Endothelial cell (in vitro differentiated cells): ENCODE data around the gene EWSR1. TPM values are rescaled to one million over a fixed set of nuclear protein-coding genes. Genes with fewer than 3 reads are reported as not detected.

Source experiments
- DNase-seq: peaks from one replicate; pipeline ENCODE4 v3.0.0; 2021; ENCODE audit warnings: low spot score
- H3K27ac Mint-ChIP-seq: one replicate; pipeline ENCODE4 v1.8.0; 2021; ENCODE audit warnings: mixed read lengths, inconsistent platforms; ENCODE audit not compliant: unreplicated experiment
- H3K27me3 Mint-ChIP-seq: one replicate; pipeline ENCODE4 v1.8.0; 2021; ENCODE audit warnings: mild to moderate bottlenecking, moderate library complexity, mixed read lengths, inconsistent platforms; ENCODE audit not compliant: unreplicated experiment
- H3K36me3 Mint-ChIP-seq: one replicate; pipeline ENCODE4 v1.8.0; 2021; ENCODE audit warnings: mild to moderate bottlenecking, low read depth, mixed read lengths, inconsistent platforms; ENCODE audit not compliant: unreplicated experiment
- H3K4me1 Mint-ChIP-seq: one replicate; pipeline ENCODE4 v1.8.0; 2021; ENCODE audit warnings: mild to moderate bottlenecking, mixed read lengths, inconsistent platforms; ENCODE audit not compliant: unreplicated experiment
- H3K4me3 Mint-ChIP-seq: one replicate; pipeline ENCODE4 v1.8.0; 2021; ENCODE audit warnings: mild to moderate bottlenecking, mixed read lengths, inconsistent platforms; ENCODE audit not compliant: unreplicated experiment
- H3K9me3 Mint-ChIP-seq: one replicate; pipeline ENCODE4 v1.8.0; 2021; ENCODE audit warnings: mixed read lengths, inconsistent platforms; ENCODE audit not compliant: unreplicated experiment
- CTCF ChIP-seq: fragments of 200-600 bp; sonication (generic); IDR thresholded peaks from one replicate; pipeline ENCODE4 v1.5.0; 2021; ENCODE audit warnings: antibody characterized with exemption; ENCODE audit not compliant: unreplicated experiment
- total RNA-seq: library from RNA; stranded (reverse); fragmentation: NEBNext Ultra II Directional; extraction: Animal tissue kit (Norgen Biotek cat#: 25700); gene quantifications from one replicate; pipeline ENCODE4 v1.2.1, GENCODE V29; 2021; ENCODE audit not compliant: unreplicated experiment

EWSR1 gene
- total RNA-seq, 1 donor from 2014 or later: 307 TPM

GRCh38 chr22:29299136-29299900 is 31.2 kb downstream of the EWSR1 start:
- Mint-ChIP-seq H3K27ac (peak overlapping the region; percentile 57), H3K27me3 (peaks cover 11% of the 10 kb centered on the region), H3K9me3 (no peaks in the 10 kb centered on the region), H3K4me3 (peak overlapping the region; percentile 80), H3K4me1 (peaks cover 17% of the 10 kb centered on the region), H3K36me3 (peaks cover 48% of the 10 kb centered on the region)
- no peak for DNase-seq
- TF ChIP-seq CTCF: no peak

DNA sequence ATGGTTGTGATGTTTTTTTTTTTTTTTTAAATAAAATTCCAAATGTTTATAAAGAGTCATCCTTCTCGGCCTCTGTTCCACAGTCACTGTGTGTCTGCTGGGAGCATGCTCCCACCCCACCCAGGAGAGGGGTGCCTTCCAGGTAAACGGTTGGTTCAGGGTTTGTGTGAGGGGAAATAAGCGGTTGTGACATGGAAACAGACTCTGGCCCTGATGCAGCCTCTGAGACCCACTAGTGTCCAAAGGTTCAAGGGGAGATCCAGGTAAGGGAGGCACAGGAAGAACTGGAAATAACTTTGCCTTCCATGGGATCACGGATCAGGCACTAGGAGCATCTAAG is 32.4 kb downstream of the EWSR1 start:
- no peaks in the 10 kb centered on the region for H3K9me3 Mint-ChIP-seq
- no peak overlapping the region for H3K4me3 Mint-ChIP-seq
- H3K4me1 Mint-ChIP-seq: peaks cover 23% of the 10 kb centered on the region
- H3K27me3 Mint-ChIP-seq: peaks cover 15% of the 10 kb centered on the region
- H3K27ac Mint-ChIP-seq: peak overlapping the region; percentile 55
- peaks cover 50% of the 10 kb centered on the region for H3K36me3 Mint-ChIP-seq
- no peak for TF ChIP-seq CTCF
- no peak for DNase-seq

DNA sequence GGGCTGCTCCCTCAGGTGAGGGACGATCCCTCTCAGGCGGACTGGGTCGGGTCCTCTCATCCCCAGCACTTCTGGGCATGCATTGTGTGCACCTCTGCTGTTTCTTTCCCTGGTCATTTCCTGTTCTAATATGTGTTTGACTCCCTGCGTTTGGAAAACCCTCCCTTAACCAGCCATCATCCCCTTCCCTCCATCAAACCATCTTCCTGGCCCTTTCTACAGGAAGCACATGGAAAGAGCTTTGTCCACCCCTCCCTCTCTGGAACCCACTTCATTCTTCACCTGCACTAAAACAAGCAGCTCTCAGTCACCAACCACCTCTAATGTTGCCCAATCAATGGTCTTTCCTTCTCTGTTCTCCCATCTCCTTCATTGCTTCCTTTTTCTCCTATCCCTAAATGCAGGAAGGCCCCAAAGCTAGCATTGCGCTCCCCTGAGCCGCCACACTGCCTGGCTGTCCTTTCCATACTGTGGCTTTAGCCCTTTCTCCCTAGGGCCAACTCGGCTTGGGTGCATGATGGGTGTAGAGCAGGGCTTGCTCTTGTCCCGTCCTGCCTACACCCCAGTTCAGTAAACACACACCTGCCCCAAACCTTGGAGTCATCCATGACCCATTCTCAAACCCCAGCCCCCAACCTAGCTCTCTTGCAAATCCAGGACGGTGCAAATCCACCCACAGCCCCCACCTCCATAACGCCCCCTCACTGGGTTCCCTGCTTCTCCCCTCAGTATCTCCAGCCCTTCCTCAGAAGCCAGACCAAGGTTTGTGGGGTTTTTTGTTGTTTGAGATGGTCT is 32.9 kb downstream of the EWSR1 start:
- Mint-ChIP-seq H3K4me1 (peaks cover 24% of the 10 kb centered on the region), H3K36me3 (peaks cover 45% of the 10 kb centered on the region), H3K27me3 (peaks cover 19% of the 10 kb centered on the region), H3K4me3 (peak overlapping the region; percentile 13), H3K27ac (peak overlapping the region; percentile 32), H3K9me3 (no peaks in the 10 kb centered on the region)
- TF ChIP-seq CTCF: no peak
- no peak for DNase-seq

DNA sequence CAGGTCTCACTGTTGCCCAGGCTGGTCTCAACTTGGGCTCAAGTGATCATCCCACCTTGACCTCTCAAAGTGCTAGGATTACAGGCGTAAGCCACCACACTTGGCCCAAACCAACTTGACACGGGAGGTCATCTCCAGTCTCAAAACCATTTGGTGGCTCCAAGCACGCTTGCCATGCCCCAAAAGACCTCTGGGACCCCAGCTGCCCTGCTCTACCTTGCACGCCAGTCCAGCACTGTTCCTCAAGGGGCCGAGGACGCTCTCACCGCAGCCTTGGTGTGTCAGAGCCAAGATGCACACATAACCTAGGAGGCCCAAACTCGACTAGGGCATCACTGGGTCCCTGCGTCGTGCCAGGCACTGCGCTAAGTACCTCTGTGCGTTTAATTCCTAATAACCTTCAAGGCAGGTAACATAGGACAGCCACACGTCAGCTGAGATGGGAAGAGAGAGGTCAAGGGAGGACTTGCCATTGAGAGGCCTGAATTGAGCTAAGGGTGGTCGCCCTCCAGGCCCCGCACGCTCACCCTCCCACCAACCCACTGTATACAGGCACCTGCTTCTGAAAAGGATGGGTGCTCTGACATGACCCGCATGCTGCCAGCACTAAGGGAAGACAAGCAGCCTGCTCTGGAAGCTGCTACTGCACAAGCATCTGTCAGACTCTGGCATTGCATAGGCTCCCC is 33.8 kb downstream of the EWSR1 start:
- DNase-seq: no peak
- TF ChIP-seq CTCF: no peak
- peak overlapping the region; percentile 57 for H3K27ac Mint-ChIP-seq
- peaks cover 19% of the 10 kb centered on the region for H3K27me3 Mint-ChIP-seq
- no peaks in the 10 kb centered on the region for H3K9me3 Mint-ChIP-seq
- H3K36me3 Mint-ChIP-seq: peaks cover 41% of the 10 kb centered on the region
- H3K4me1 Mint-ChIP-seq: peaks cover 24% of the 10 kb centered on the region
- H3K4me3 Mint-ChIP-seq: no peak overlapping the region
